CD14-positive monocyte (primary cell): Measurements from ENCODE around the gene SH3PXD2A. TPM values are rescaled to one million over a fixed set of nuclear protein-coding genes. Genes with fewer than 3 reads are reported as not detected.
A peak's percentile ranks its signal among the peaks of the same experiment; 100 is the strongest.

Source experiments
- DNase-seq, 3 donors: peaks; one replicate each; pipeline ENCODE4 v3.0.0-alpha.2; 2011 to 2022
- H2AFZ ChIP-seq: 2 replicates; pipeline ENCODE4 v1.6.0; 2012; ENCODE audit warnings: mild to moderate bottlenecking, low read depth, low read length, inconsistent platforms; ENCODE audit not compliant: insufficient read depth, poor library complexity, severe bottlenecking
- H3K27ac ChIP-seq, 2 donors: 1 replicate in 1 of 2; 2 replicates in 1 of 2; pipeline ENCODE4 v1.5.1; 2012 to 2013; ENCODE audit warnings: low read length in 2 of 2, control low read depth in 1 of 2, inconsistent platforms in 1 of 2, low read depth in 1 of 2, mild to moderate bottlenecking in 1 of 2
- H3K27me3 ChIP-seq, 2 donors: one replicate each; pipeline versions ENCODE4 v1.6.0 to v1.6.1; 2011 to 2013; ENCODE audit warnings: low read length in 2 of 2; ENCODE audit not compliant: control insufficient read depth in 2 of 2, insufficient read depth in 2 of 2
- H3K36me3 ChIP-seq, 2 donors: replicated peaks in 1 of 2; 1 replicate in 1 of 2; 2 replicates in 1 of 2; pipeline versions ENCODE4 v1.5.1 to v1.6.1; 2012 to 2013; ENCODE audit warnings: low read length in 2 of 2, control low read depth in 1 of 2, inconsistent platforms in 1 of 2, mild to moderate bottlenecking in 1 of 2; ENCODE audit not compliant: insufficient read depth in 2 of 2, control insufficient read depth in 1 of 2
- H3K4me1 ChIP-seq, 2 donors: 1 replicate in 1 of 2; 2 replicates in 1 of 2; pipeline versions ENCODE4 v1.5.1 to v1.6.1; 2012 to 2013; ENCODE audit warnings: low read length in 2 of 2, control low read depth in 1 of 2, inconsistent platforms in 1 of 2, mild to moderate bottlenecking in 1 of 2, moderate library complexity in 1 of 2; ENCODE audit not compliant: insufficient read depth in 2 of 2, control insufficient read depth in 1 of 2
- H3K4me2 ChIP-seq: replicated peaks from 2 replicates; pipeline ENCODE3; 2012; ENCODE audit warnings: low read length, moderate library complexity, mild to moderate bottlenecking; ENCODE audit not compliant: poor library complexity, severe bottlenecking; ENCODE audit errors: extremely low read depth
- H3K4me3 ChIP-seq, 3 experiments: fragments of 200-600 bp in 1 of 3; sonication (generic) in 1 of 3; replicated peaks in 1 of 3; 1 replicate in 2 of 3; 2 replicates in 1 of 3; pipeline ENCODE4 v1.5.1; 2011 to 2013; ENCODE audit warnings: low read length in 3 of 3, mild to moderate bottlenecking in 3 of 3, control low read depth in 2 of 3, low read depth in 2 of 3, inconsistent platforms in 1 of 3, moderate library complexity in 1 of 3
- H3K79me2 ChIP-seq: 2 replicates; pipeline ENCODE4 v1.6.0; 2012; ENCODE audit warnings: mild to moderate bottlenecking, control low read depth, inconsistent platforms, low read length, moderate library complexity; ENCODE audit not compliant: insufficient read depth
- H3K9ac ChIP-seq: 2 replicates; pipeline ENCODE4 v1.6.0; 2017; ENCODE audit warnings: low read length, mild to moderate bottlenecking; ENCODE audit not compliant: insufficient read depth, poor library complexity, severe bottlenecking
- H3K9me3 ChIP-seq, 2 donors: replicated peaks in 1 of 2; 1 replicate in 1 of 2; 2 replicates in 1 of 2; pipeline versions ENCODE4 v1.5.1 to v1.6.1; 2012 to 2013; ENCODE audit warnings: low read length in 2 of 2, control low read depth in 1 of 2; ENCODE audit not compliant: control insufficient read depth in 1 of 2, insufficient read depth in 1 of 2
- H4K20me1 ChIP-seq: 2 replicates; pipeline ENCODE4 v1.6.0; 2012; ENCODE audit warnings: mild to moderate bottlenecking, low read length, control low read depth, moderate library complexity; ENCODE audit not compliant: insufficient read depth
- H3K27ac Mint-ChIP-seq, 7 donors: one replicate each; pipeline ENCODE4 v1.8.0; 2020; ENCODE audit warnings: mild to moderate bottlenecking in 7 of 7, mixed read lengths in 7 of 7, moderate library complexity in 6 of 7, inconsistent platforms in 2 of 7
- H3K27me3 Mint-ChIP-seq, 3 donors: one replicate each; pipeline ENCODE4 v1.8.0; 2021 to 2022; ENCODE audit warnings: low read depth in 3 of 3, mild to moderate bottlenecking in 3 of 3, mixed read lengths in 3 of 3, moderate library complexity in 3 of 3, inconsistent platforms in 1 of 3
- H3K36me3 Mint-ChIP-seq, 2 donors: one replicate each; pipeline ENCODE4 v1.8.0; 2020; ENCODE audit warnings: mixed read lengths in 2 of 2, inconsistent platforms in 1 of 2, mild to moderate bottlenecking in 1 of 2
- H3K4me1 Mint-ChIP-seq: one replicate; pipeline ENCODE4 v1.8.0; 2020; ENCODE audit warnings: mild to moderate bottlenecking, mixed read lengths
- H3K4me3 Mint-ChIP-seq, 2 donors: one replicate each; pipeline ENCODE4 v1.8.0; 2020; ENCODE audit warnings: mild to moderate bottlenecking in 2 of 2, mixed read lengths in 2 of 2, moderate library complexity in 1 of 2
- H3K9me3 Mint-ChIP-seq, 7 donors: one replicate each; pipeline ENCODE4 v1.8.0; 2020 to 2022; ENCODE audit warnings: mixed read lengths in 7 of 7, mild to moderate bottlenecking in 6 of 7, moderate library complexity in 6 of 7, inconsistent platforms in 2 of 7
- CTCF ChIP-seq: fragments of 200-600 bp; IDR thresholded peaks from one replicate; pipeline ENCODE4 v1.8.0; 2022; ENCODE audit warnings: antibody characterized with exemption, mild to moderate bottlenecking
- WGBS: methylation state at CpG from one replicate; pipeline ENCODE4 v1.1.5; 2013; ENCODE audit warnings: missing lambda C conversion rate; ENCODE audit not compliant: insufficient coverage; 5-methylcytosine and 5-hydroxymethylcytosine counted together
- intact Hi-C, 2 donors: fragments of 100-400 bp; cut with micrococcal nuclease; formaldehyde crosslinking; loops; one replicate each; pipeline versions ENCODE4 v1.15.0 to v1.15.1; 2023
- polyA plus RNA-seq, 3 donors: library from polyadenylated mRNA; depleted of rRNA in 1 of 3; unstranded in 2 of 3; stranded (reverse) in 1 of 3; fragments of 300-500 nt in 2 of 3; fragments of >200 nt in 1 of 3; fragmentation: Illumina TruSeq in 2 of 3; gene quantifications; 1 replicate in 2 of 3; 2 replicates in 1 of 3; pipeline ENCODE4 v1.2.3, GENCODE V29; 2012 to 2021

SH3PXD2A gene
- polyA plus RNA-seq, 3 donors: 0.01 to 0.76 (median 0.05) TPM

DNA sequence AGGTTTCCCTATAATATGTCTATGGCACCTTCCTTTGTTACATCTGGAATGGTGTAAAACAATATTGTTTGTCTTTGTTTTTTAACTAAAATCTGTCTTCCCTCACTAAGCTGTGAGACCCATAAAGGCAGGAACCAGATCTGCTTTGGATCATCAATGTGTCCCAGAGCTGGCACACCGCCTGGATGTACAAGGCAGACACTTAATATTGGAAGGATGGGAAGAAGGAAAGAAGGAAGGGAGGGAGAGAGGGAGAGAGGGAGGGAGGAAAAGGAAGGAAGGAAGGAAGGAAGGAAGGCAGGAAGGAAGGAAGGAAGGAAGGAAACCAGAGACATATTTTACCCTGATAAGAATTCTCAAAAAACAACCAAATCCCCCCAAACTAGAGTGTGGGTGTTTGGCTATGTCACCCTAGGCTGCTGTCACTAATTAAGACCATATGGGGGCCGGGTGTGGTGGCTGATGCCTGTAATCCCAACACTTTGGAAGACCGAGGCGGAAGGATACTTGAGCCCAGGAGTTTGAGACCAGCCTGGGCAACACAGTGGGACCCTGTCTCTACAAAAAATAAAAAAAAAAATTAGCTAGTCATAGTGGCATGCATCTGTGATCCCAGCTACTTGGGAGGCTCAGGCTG, 59.6 kb downstream of the SH3PXD2A start:
- Histone ChIP-seq H3K4me2 (no peak overlapping the region), H3K9me3 (no peaks in the 10 kb centered on the region), H3K79me2 (no peaks in the 10 kb centered on the region), H3K4me3 (no peak overlapping the region), H3K27ac (no peak overlapping the region), H3K9ac (no peak overlapping the region), H3K27me3 (no peaks in the 10 kb centered on the region), H4K20me1 (no peaks in the 10 kb centered on the region), H3K36me3 (no peaks in the 10 kb centered on the region), H2AFZ (no peak overlapping the region), H3K4me1 (no peaks in the 10 kb centered on the region)
- Mint-ChIP-seq H3K9me3 (peaks cover 0 to 5% (median 0%) of the 10 kb centered on the region in 7 donors), H3K27me3 (peaks cover 2 to 6% (median 4%) of the 10 kb centered on the region in 3 donors), H3K4me1 (peaks cover 1% of the 10 kb centered on the region), H3K27ac (no peak overlapping the region), H3K36me3 (no peaks in the 10 kb centered on the region), H3K4me3 (no peak overlapping the region)
- WGBS: 80% methylated on average over 2 of the region's 4 CpGs
- TF ChIP-seq CTCF: no peak
- no peak for DNase-seq
- intact Hi-C loops: no loop called here

DNA sequence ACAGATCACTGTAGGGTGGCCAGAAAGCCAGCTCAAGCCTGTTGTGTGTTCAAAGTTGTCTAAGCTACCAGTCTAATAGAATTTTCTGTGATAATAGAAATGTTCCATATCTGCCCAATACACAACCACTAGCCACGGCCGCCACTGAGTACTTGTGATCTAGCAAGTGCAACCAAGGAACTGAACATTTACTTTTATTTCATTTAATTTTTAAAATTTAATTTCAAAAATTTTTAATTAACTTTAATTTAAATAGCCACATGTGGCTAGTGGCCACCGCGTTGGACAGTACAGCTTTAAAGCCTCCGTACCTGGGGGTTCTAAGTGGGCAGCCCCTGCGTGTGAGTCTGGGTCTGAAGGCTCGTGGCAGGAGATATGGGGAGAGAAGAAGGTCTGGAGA, 60.4 kb downstream of the SH3PXD2A start:
- Histone ChIP-seq H3K4me1 (no peaks in the 10 kb centered on the region), H3K79me2 (no peaks in the 10 kb centered on the region), H3K9ac (no peak overlapping the region), H3K27ac (no peak overlapping the region), H3K4me2 (no peak overlapping the region), H2AFZ (no peak overlapping the region), H4K20me1 (no peaks in the 10 kb centered on the region), H3K27me3 (no peaks in the 10 kb centered on the region), H3K36me3 (no peaks in the 10 kb centered on the region), H3K4me3 (no peak overlapping the region), H3K9me3 (no peaks in the 10 kb centered on the region)
- Mint-ChIP-seq H3K27me3 (peaks cover 2 to 6% (median 4%) of the 10 kb centered on the region in 3 donors), H3K9me3 (no peaks in the 10 kb centered on the region), H3K36me3 (no peaks in the 10 kb centered on the region), H3K4me3 (no peak overlapping the region), H3K27ac (peak overlapping the region in 1 of 7 donors; percentile 44), H3K4me1 (peaks cover under 1% of the 10 kb centered on the region)
- no peak for DNase-seq
- intact Hi-C loops: no loop called here
- TF ChIP-seq CTCF: no peak
- WGBS: 100% methylated on average over 4 of the region's 7 CpGs
